Breast epithelium (tissue), 3 donors: ENCODE measurements around the gene PRKCI.

ENCODE experiments used
- CTCF ChIP-seq, 3 donors: fragments of 450-650 bp; IDR thresholded peaks; one replicate each; pipeline ENCODE4 v1.5.1; 2016 to 2017; ENCODE audit warnings: antibody characterized with exemption in 3 of 3, mild to moderate bottlenecking in 3 of 3, moderate library complexity in 3 of 3
- POLR2AphosphoS5 ChIP-seq, 3 donors: sonication (generic); formaldehyde crosslinking; IDR thresholded peaks; one replicate each; pipeline ENCODE4 v1.6.1; 2017; ENCODE audit warnings: antibody characterized with exemption in 3 of 3

- TF ChIP-seq POLR2AphosphoS5 (IDR thresholded peaks at IDR 0.05) (no peak), CTCF (IDR thresholded peaks at IDR 0.05) (no peak)
Measured at GRCh38 chr3:170295586-170295985, 73.4 kb downstream of the PRKCI start.
